Vagina (tissue), 2 donors: Measurements from ENCODE around the gene IGSF3. TPM values are rescaled to one million over a fixed set of nuclear protein-coding genes. Genes with fewer than 3 reads are reported as not detected.

Experiments used
- DNase-seq, 2 donors: peaks; one replicate each; pipeline ENCODE4 v3.0.0-alpha.2; 2017; ENCODE audit errors: extremely low spot score in 2 of 2
- H3K27ac ChIP-seq: fragments of 200-600 bp; sonication (generic); one replicate; pipeline ENCODE4 v1.5.1; 2019
- H3K27me3 ChIP-seq: fragments of 200-600 bp; sonication (generic); one replicate; pipeline ENCODE4 v1.5.1; 2019
- H3K36me3 ChIP-seq, 2 donors: fragments of 200-600 bp; sonication (generic); one replicate each; pipeline ENCODE4 v1.5.1; 2017 to 2019
- H3K4me1 ChIP-seq: fragments of 200-600 bp; sonication (generic); one replicate; pipeline ENCODE4 v1.5.1; 2019
- H3K4me3 ChIP-seq, 2 donors: fragments of 200-600 bp; sonication (generic); 1 replicate in 1 of 2; 2 replicates in 1 of 2; pipeline ENCODE4 v1.5.1; 2016 to 2019
- H3K9me3 ChIP-seq: fragments of 200-600 bp; sonication (generic); one replicate; pipeline ENCODE4 v1.5.1; 2019
- CTCF ChIP-seq, 3 experiments: fragments of 450-650 bp in 2 of 3; fragments of 200-600 bp in 1 of 3; sonication (generic) in 1 of 3; IDR thresholded peaks; one replicate each; pipeline ENCODE4 v1.5.1; 2017 to 2019; ENCODE audit warnings: antibody characterized with exemption in 3 of 3, mild to moderate bottlenecking in 2 of 3, moderate library complexity in 2 of 3
- POLR2A ChIP-seq, 2 donors: fragments of 450-650 bp; IDR thresholded peaks; one replicate each; pipeline ENCODE4 v1.6.1; 2017; ENCODE audit warnings: antibody characterized with exemption in 2 of 2, mild to moderate bottlenecking in 2 of 2, moderate library complexity in 2 of 2
- POLR2AphosphoS5 ChIP-seq, 2 donors: sonication (generic); formaldehyde crosslinking; IDR thresholded peaks; one replicate each; pipeline ENCODE4 v1.9.0; 2017; ENCODE audit warnings: antibody characterized with exemption in 2 of 2, mild to moderate bottlenecking in 2 of 2, low read depth in 1 of 2; ENCODE audit not compliant: insufficient read depth in 1 of 2
- intact Hi-C: fragments of 100-400 bp; cut with DNase I; formaldehyde crosslinking; loops from one replicate; pipeline ENCODE4 v1.15.1; 2023
- total RNA-seq: library from RNA; depleted of rRNA; stranded (reverse); fragments of >200 nt; gene quantifications from one replicate; pipeline ENCODE4 v1.2.3, GENCODE V29; 2016

Gene IGSF3
- total RNA-seq, 1 donor from 2014 or later, result 38.5 TPM

- H3K36me3 ChIP-seq, result no peaks in the 10 kb centered on the region
- no peak overlapping the region for H3K27ac ChIP-seq
- no peak overlapping the region for H3K4me3 ChIP-seq
- no peaks in the 10 kb centered on the region for H3K27me3 ChIP-seq
- intact Hi-C loops, result no loop called here
- no peak for DNase-seq
- peaks cover 9% of the 10 kb centered on the region for H3K4me1 ChIP-seq
- no peaks in the 10 kb centered on the region for H3K9me3 ChIP-seq
- TF ChIP-seq POLR2AphosphoS5 (IDR thresholded peaks at IDR 0.05; ENCODE audit: insufficient read depth in 1 of 2, low read depth in 1 of 2) (no peak), POLR2A (IDR thresholded peaks at IDR 0.05) (no peak), CTCF (IDR thresholded peaks at IDR 0.05) (no peak)
Measured at GRCh38 chr1:116697548-116698243, 30.2 kb upstream of the IGSF3 start.

- Histone ChIP-seq H3K27me3 (no peaks in the 10 kb centered on the region), H3K36me3 (no peaks in the 10 kb centered on the region), H3K9me3 (no peaks in the 10 kb centered on the region), H3K4me1 (peaks cover 9% of the 10 kb centered on the region), H3K27ac (no peak overlapping the region), H3K4me3 (no peak overlapping the region)
- TF ChIP-seq CTCF (IDR thresholded peaks at IDR 0.05), result no peak
- no peak for TF ChIP-seq POLR2AphosphoS5 (IDR thresholded peaks at IDR 0.05; ENCODE audit: insufficient read depth in 1 of 2, low read depth in 1 of 2)
- no peak for TF ChIP-seq POLR2A (IDR thresholded peaks at IDR 0.05)
- no peak for DNase-seq
- intact Hi-C loops, result no loop called here
Measured at GRCh38 chr1:116694524-116694923, 27.0 kb upstream of the IGSF3 start.

- H3K36me3 ChIP-seq, result no peaks in the 10 kb centered on the region
- H3K4me3 ChIP-seq, result no peak overlapping the region
- no peak for TF ChIP-seq CTCF (IDR thresholded peaks at IDR 0.05)
- peak in 1 of 2 donors; percentile 73 for TF ChIP-seq POLR2AphosphoS5 (IDR thresholded peaks at IDR 0.05; ENCODE audit: insufficient read depth in 1 of 2, low read depth in 1 of 2)
- no peak for DNase-seq
- no peaks in the 10 kb centered on the region for H3K27me3 ChIP-seq
- H3K9me3 ChIP-seq, result no peaks in the 10 kb centered on the region
- H3K27ac ChIP-seq, result no peak overlapping the region
- H3K4me1 ChIP-seq, result peaks cover 9% of the 10 kb centered on the region
- intact Hi-C loops, result no loop called here
Measured at GRCh38 chr1:116693759-116694480, 26.4 kb upstream of the IGSF3 start.

GRCh38 chr1:116692879-116693278, 25.3 kb upstream of the IGSF3 start:
- H3K4me3 ChIP-seq, result no peak overlapping the region
- no peaks in the 10 kb centered on the region for H3K36me3 ChIP-seq
- no peaks in the 10 kb centered on the region for H3K9me3 ChIP-seq
- TF ChIP-seq POLR2AphosphoS5 (IDR thresholded peaks at IDR 0.05; ENCODE audit: insufficient read depth in 1 of 2, low read depth in 1 of 2), result no peak
- no peak for TF ChIP-seq CTCF (IDR thresholded peaks at IDR 0.05)
- TF ChIP-seq POLR2A (IDR thresholded peaks at IDR 0.05), result no peak
- H3K27me3 ChIP-seq, result no peaks in the 10 kb centered on the region
- no peak for DNase-seq
- intact Hi-C loops, result no loop called here
- H3K4me1 ChIP-seq, result peaks cover 9% of the 10 kb centered on the region
- no peak overlapping the region for H3K27ac ChIP-seq

GRCh38 chr1:116690849-116691406, 23.4 kb upstream of the IGSF3 start:
- intact Hi-C loops, result no loop called here
- H3K36me3 ChIP-seq, result no peaks in the 10 kb centered on the region
- no peaks in the 10 kb centered on the region for H3K27me3 ChIP-seq
- DNase-seq, result no peak
- no peak overlapping the region for H3K4me3 ChIP-seq
- no peaks in the 10 kb centered on the region for H3K9me3 ChIP-seq
- peaks cover 9% of the 10 kb centered on the region for H3K4me1 ChIP-seq
- no peak overlapping the region for H3K27ac ChIP-seq
- TF ChIP-seq POLR2AphosphoS5 (IDR thresholded peaks at IDR 0.05; ENCODE audit: insufficient read depth in 1 of 2, low read depth in 1 of 2) (no peak), CTCF (IDR thresholded peaks at IDR 0.05) (no peak), POLR2A (IDR thresholded peaks at IDR 0.05) (no peak)
